Chondrocyte (in vitro differentiated cells): ENCODE data around the gene GSTT4. TPM values are rescaled to one million over a fixed set of nuclear protein-coding genes. Genes with fewer than 3 reads are reported as not detected.

Source experiments
- DNase-seq: peaks from one replicate; pipeline ENCODE4 v3.0.0; 2021; ENCODE audit warnings: mixed read lengths, low spot score
- H3K27ac Mint-ChIP-seq: one replicate; pipeline ENCODE4 v1.8.0; 2021; ENCODE audit warnings: mild to moderate bottlenecking, moderate library complexity, mixed read lengths; ENCODE audit not compliant: unreplicated experiment
- H3K27me3 Mint-ChIP-seq: 2 replicates; pipeline ENCODE4 v1.8.0; 2021; ENCODE audit warnings: low read depth, mixed read lengths
- H3K36me3 Mint-ChIP-seq: 2 replicates; pipeline ENCODE4 v1.8.0; 2021; ENCODE audit warnings: low read depth, mixed read lengths
- H3K4me1 Mint-ChIP-seq: 2 replicates; pipeline ENCODE4 v1.8.0; 2021; ENCODE audit warnings: low read depth, mild to moderate bottlenecking, mixed read lengths
- H3K4me3 Mint-ChIP-seq: one replicate; pipeline ENCODE4 v1.8.0; 2021; ENCODE audit warnings: mild to moderate bottlenecking, moderate library complexity, mixed read lengths; ENCODE audit not compliant: unreplicated experiment
- H3K9me3 Mint-ChIP-seq: 2 replicates; pipeline ENCODE4 v1.8.0; 2021; ENCODE audit warnings: low read depth, mixed read lengths
- total RNA-seq: library from RNA; stranded (reverse); gene quantifications from 3 replicates; pipeline ENCODE4 v1.2.1, GENCODE V29; 2021
- TF ChIP-seq, protein P1 (sequence below): fragments of 200-600 bp; sonication (generic); IDR thresholded peaks from 2 replicates; pipeline ENCODE4 v1.5.0; 2021; ENCODE audit warnings: antibody characterized with exemption, mild to moderate bottlenecking, moderate library complexity

The GSTT4 gene
- total RNA-seq, 1 donor from 2014 or later, result not detected

DNA sequence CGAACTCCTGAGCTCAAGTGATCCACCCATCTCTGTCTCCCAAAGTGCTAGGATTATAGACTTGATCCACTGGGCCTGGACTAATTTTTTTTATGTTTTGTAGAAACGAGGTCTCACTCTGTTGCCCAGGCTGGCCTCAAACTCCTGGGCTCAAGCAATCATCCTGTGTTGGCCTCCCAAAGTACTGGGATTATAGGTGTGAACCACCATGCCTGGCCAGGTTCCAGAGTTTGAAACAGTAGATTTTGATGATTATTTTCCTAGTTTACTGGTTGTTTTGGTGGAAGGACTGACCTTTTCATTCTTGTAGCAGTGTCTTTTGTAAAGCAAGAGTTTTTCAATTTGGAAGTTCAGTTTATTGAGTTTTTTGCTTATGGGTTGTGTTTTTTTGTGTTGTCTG lies 20.8 kb upstream of the GSTT4 start:
- no peak for DNase-seq
- peaks cover 4% of the 10 kb centered on the region for H3K4me1 Mint-ChIP-seq
- peaks cover 5% of the 10 kb centered on the region for H3K36me3 Mint-ChIP-seq
- H3K27me3 Mint-ChIP-seq, result no peaks in the 10 kb centered on the region
- TF ChIP-seq, protein P1, sequence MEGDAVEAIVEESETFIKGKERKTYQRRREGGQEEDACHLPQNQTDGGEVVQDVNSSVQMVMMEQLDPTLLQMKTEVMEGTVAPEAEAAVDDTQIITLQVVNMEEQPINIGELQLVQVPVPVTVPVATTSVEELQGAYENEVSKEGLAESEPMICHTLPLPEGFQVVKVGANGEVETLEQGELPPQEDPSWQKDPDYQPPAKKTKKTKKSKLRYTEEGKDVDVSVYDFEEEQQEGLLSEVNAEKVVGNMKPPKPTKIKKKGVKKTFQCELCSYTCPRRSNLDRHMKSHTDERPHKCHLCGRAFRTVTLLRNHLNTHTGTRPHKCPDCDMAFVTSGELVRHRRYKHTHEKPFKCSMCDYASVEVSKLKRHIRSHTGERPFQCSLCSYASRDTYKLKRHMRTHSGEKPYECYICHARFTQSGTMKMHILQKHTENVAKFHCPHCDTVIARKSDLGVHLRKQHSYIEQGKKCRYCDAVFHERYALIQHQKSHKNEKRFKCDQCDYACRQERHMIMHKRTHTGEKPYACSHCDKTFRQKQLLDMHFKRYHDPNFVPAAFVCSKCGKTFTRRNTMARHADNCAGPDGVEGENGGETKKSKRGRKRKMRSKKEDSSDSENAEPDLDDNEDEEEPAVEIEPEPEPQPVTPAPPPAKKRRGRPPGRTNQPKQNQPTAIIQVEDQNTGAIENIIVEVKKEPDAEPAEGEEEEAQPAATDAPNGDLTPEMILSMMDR, result no peak
- peaks cover 3% of the 10 kb centered on the region for H3K9me3 Mint-ChIP-seq
- no peak overlapping the region for H3K4me3 Mint-ChIP-seq
- H3K27ac Mint-ChIP-seq, result no peak overlapping the region

GRCh38 chr22:24025475-24025874 lies 20.2 kb upstream of the GSTT4 start:
- Mint-ChIP-seq H3K4me1 (peaks cover 4% of the 10 kb centered on the region), H3K9me3 (peaks cover 3% of the 10 kb centered on the region), H3K36me3 (peaks cover 5% of the 10 kb centered on the region), H3K27ac (no peak overlapping the region), H3K27me3 (no peaks in the 10 kb centered on the region), H3K4me3 (no peak overlapping the region)
- DNase-seq, result no peak
- TF ChIP-seq, protein P1, result no peak

DNA sequence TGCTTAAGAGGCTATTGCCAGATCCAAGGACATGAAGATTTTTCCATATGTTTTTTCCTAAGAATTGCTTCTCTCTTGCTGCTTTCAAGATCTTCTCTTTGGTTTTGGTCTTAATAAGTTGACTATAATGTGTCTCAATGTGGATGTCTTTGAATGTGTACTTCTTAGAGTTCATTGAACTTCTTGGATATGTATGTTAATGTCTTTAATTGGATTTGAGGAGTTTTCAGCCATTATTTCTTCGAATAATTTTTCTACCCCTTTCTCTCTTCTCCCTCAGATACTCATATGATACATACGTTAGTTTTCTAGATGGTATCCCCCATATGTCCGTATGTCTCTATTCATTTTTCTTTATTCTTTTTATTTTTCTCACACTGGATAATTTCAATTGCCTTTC lies 19.1 kb upstream of the GSTT4 start:
- Mint-ChIP-seq H3K4me1 (peaks cover 4% of the 10 kb centered on the region), H3K9me3 (peaks cover 3% of the 10 kb centered on the region), H3K4me3 (no peak overlapping the region), H3K36me3 (peaks cover 5% of the 10 kb centered on the region), H3K27ac (no peak overlapping the region), H3K27me3 (no peaks in the 10 kb centered on the region)
- TF ChIP-seq, protein P1, result no peak
- DNase-seq, result no peak

GRCh38 chr22:24023204-24023789 lies 18.0 kb upstream of the GSTT4 start:
- Mint-ChIP-seq H3K4me1 (peaks cover 4% of the 10 kb centered on the region), H3K9me3 (peaks cover 3% of the 10 kb centered on the region), H3K36me3 (peaks cover 5% of the 10 kb centered on the region), H3K27ac (no peak overlapping the region), H3K4me3 (no peak overlapping the region), H3K27me3 (no peaks in the 10 kb centered on the region)
- TF ChIP-seq, protein P1, result no peak
- DNase-seq, result no peak

DNA sequence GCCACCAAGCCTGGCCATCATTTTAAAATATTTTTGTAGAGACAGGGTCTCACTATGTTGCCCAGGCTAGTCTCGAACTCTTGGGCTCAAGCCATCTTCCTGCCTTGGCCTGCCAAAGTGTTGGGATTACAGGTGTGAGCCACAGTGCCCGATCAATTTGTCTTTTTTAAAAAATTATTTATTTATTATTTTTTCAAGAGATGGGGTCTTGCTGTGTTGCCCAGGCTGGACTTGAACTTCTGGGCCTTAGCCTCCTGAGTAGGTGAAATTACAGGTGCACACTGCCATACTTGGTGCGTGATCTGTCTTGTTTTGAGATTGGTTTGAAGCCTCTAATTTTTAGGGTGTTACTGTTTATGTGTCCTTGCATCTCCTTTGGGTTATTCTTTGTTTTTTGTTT lies 16.1 kb upstream of the GSTT4 start:
- TF ChIP-seq, protein P1, result no peak
- no peak for DNase-seq
- Mint-ChIP-seq H3K36me3 (peaks cover 7% of the 10 kb centered on the region), H3K9me3 (peaks cover 3% of the 10 kb centered on the region), H3K4me1 (peaks cover 4% of the 10 kb centered on the region), H3K27me3 (no peaks in the 10 kb centered on the region), H3K4me3 (no peak overlapping the region), H3K27ac (no peak overlapping the region)
